GM06990 (cell line): Measurements from ENCODE around the gene FAM120C.

Experiments
- DNase-seq: peaks from one replicate; pipeline ENCODE4 v3.0.0-alpha.2; 2011; ENCODE audit not compliant: insufficient read length; ENCODE audit errors: extremely low read depth
- H3K27me3 ChIP-seq: replicated peaks from 2 replicates; pipeline ENCODE4 v1.6.0; 2011; ENCODE audit warnings: low read length; ENCODE audit not compliant: control insufficient read depth, insufficient read depth
- H3K36me3 ChIP-seq: 2 replicates; pipeline ENCODE4 v1.5.1; 2011; ENCODE audit warnings: low read length; ENCODE audit not compliant: control insufficient read depth, insufficient read depth
- H3K4me3 ChIP-seq: replicated peaks from 2 replicates; pipeline ENCODE4 v1.5.1; 2011; ENCODE audit warnings: low read depth, mild to moderate bottlenecking, control low read depth, low read length
- CTCF ChIP-seq: IDR thresholded peaks from 2 replicates; pipeline ENCODE4 v1.5.1; 2011; ENCODE audit warnings: low read length, control low read depth, mild to moderate bottlenecking, inconsistent platforms; ENCODE audit not compliant: insufficient read depth, poor library complexity, severe bottlenecking

The FAM120C gene

GRCh38 chrX:54044877-54045338 lies 138.1 kb downstream of the FAM120C start:
- H3K4me3 ChIP-seq, result peak overlapping the region; percentile 53
- H3K27me3 ChIP-seq, result no peaks in the 10 kb centered on the region
- no peak for DNase-seq

GRCh38 chrX:54044126-54044876 lies 138.8 kb downstream of the FAM120C start, which contains the start of gene PHF8:
Gene PHF8 (minus strand): TSS chrX:54044473. CDS start chrX:54042728, 1,745 bp downstream.
- DNase-seq, result peak; percentile 97
- H3K27me3 ChIP-seq, result no peaks in the 10 kb centered on the region
- H3K36me3 ChIP-seq, result no peaks in the 10 kb centered on the region; the same call in 1 of the 2 replicates
- peak within 1 kb of the TSS; percentile 75 for H3K4me3 ChIP-seq
- no peak for TF ChIP-seq CTCF

More at GRCh38 chrX:54044877-54045338, 138.1 kb downstream of the FAM120C start:
- H3K36me3 ChIP-seq, result no peaks in the 10 kb centered on the region; the same call in 1 of the 2 replicates
- no peak for TF ChIP-seq CTCF

GRCh38 chrX:54043541-54044125 lies 139.4 kb downstream of the FAM120C start:
- no peaks in the 10 kb centered on the region for H3K27me3 ChIP-seq
- DNase-seq, result no peak
- no peak for TF ChIP-seq CTCF
- no peaks in the 10 kb centered on the region; the same call in 1 of the 2 replicates for H3K36me3 ChIP-seq
- H3K4me3 ChIP-seq, result peak overlapping the region; percentile 75

GRCh38 chrX:54043056-54043455 lies 140.0 kb downstream of the FAM120C start:
- no peaks in the 10 kb centered on the region for H3K27me3 ChIP-seq
- TF ChIP-seq CTCF, result no peak
- no peak for DNase-seq
- H3K4me3 ChIP-seq, result peak overlapping the region; percentile 75
- H3K36me3 ChIP-seq, result no peaks in the 10 kb centered on the region; the same call in 1 of the 2 replicates

GRCh38 chrX:54042609-54043021 lies 140.4 kb downstream of the FAM120C start:
- Histone ChIP-seq H3K36me3 (no peaks in the 10 kb centered on the region; the same call in 1 of the 2 replicates), H3K27me3 (no peaks in the 10 kb centered on the region), H3K4me3 (peak overlapping the region; percentile 75)
- DNase-seq, result peak; percentile 50
- peak; percentile 33 for TF ChIP-seq CTCF
